ENCODE data around the gene ZNF524.
"Not testable (repeated sequence)": the region's sequence is repeated elsewhere in the genome, so short reads cannot be mapped to it uniquely, and the experiment has no call there.

ZNF524 gene

GRCh38 chr19:55599842-55600661 lies at the start of gene ZNF524:
TSS of gene ZNF524 (plus strand) at chr19:55600288. CDS start at chr19:55602113, 1,825 bp downstream.
- peak; percentile 73 to 74 for DNase-seq (ENCODE audit: low read depth in 2 of 2)

DNA sequence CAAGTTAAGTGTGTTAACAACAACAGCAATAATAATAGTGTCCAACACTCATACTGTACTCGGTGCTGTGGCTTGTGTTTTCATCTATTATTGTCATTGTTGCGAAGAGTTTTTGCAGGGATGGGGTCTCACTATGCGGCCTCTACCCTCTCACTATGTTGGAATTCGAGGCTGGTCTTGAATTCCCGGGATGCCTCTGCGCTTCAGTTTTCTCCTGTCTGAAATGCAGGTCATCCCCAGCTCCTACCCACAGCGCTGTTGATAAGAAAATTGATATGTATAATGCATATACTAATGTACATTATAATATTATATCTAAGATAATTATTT lies 49.8 kb upstream of the ZNF524 start:
- no peak for DNase-seq (ENCODE audit: low read depth in 2 of 2)

- DNase-seq (ENCODE audit: low read depth in 2 of 2), result no peak
Measured at GRCh38 chr19:55552206-55552605, 47.9 kb upstream of the ZNF524 start.

- DNase-seq (ENCODE audit: low read depth in 2 of 2), result no peak
Measured at GRCh38 chr19:55552620-55553019, 47.5 kb upstream of the ZNF524 start.

- DNase-seq (ENCODE audit: low read depth in 2 of 2), result no peak
Measured at GRCh38 chr19:55553217-55554182, 46.6 kb upstream of the ZNF524 start.

DNA sequence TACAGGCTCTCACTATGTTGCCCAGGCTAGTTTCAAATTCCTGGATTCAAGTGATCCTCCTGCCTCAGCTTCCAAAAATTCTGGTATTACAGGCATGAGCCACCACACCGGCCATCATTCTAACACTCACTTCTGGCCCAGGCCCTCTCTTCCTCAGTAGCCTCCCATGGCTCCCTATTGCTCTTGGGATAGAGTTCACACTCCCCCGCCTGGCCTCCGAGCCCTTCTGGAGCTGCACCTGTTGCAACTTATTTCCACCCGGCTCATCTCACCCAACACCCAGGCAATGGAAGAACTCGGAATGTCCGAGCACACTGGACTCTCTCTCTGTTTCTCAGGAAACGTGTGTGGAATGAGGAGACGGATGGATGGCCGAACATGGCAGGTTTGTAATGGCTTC lies 45.8 kb upstream of the ZNF524 start:
- DNase-seq (ENCODE audit: low read depth in 2 of 2), result no peak

DNA sequence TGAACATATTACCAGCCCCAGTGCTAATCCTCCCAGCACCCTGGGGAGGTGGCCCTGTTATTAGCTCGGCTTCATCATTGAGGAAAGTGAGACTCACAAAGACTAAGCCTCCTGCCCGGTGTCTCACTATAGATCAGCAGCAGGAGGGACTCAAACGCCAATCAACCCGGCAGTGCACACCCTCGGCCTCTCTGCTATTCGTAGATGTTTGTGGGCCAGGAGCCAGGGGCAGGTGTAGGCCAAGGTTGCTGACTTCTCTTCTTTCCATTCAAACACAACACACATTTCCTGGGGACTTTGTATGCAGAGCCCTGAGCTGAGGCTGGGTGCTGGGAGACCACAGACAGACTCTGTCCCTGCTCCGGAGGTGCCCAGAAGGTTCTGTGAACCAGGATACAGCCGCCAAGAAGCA lies 45.3 kb upstream of the ZNF524 start:
- no peak for DNase-seq (ENCODE audit: low read depth in 2 of 2)

DNA sequence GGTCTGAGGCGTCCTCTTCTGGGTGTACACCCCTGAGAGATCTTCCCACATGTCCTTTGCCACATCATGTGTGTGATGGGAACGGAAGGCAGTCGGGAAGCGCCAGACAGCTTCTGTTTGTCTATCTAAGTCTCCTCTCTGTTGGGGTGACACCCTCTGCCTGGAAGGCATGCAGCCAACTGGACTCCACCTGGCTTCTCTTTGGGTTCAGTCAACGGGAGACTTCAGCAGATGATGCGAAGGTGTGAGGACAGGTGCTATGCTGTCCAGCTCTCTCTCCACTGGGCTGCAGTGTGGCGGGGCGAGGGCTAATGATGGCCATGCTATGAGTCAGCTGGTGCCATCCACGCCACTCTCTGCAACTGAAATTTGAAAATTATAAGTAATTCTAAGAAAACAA lies 40.4 kb upstream of the ZNF524 start:
- DNase-seq (ENCODE audit: low read depth in 2 of 2), result no peak

GRCh38 chr19:55563261-55563690 lies 36.8 kb upstream of the ZNF524 start:
- DNase-seq (ENCODE audit: low read depth in 2 of 2), result no peak

- no peak for DNase-seq (ENCODE audit: low read depth in 2 of 2)
Measured at GRCh38 chr19:55566823-55567222, 33.3 kb upstream of the ZNF524 start.

DNA sequence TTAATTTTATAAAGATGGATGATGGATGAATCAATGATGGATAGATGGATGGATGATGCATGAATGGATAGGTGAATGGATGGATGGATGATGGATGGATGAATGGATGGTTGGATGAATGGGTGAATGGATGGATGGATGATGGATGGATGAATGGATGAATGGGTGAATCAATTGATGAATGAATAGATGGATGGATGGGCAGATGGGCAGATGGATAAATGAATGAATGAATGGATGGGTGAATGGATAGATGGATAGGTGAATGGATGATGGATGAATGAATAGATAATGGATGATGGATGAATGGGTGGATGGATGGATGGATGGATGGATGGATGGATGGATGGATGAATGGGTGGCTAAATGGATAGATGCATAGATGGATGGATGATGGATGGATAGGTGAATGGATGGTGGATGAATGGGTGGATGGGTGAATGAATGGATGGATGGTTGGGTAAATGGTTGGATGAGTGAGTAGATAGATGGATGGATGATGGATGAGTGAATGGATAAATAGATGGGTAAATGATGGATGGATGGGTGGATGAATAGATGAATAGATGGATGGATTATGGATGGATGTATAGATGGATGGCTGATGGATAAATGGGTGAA lies 32.3 kb upstream of the ZNF524 start:
- DNase-seq (ENCODE audit: low read depth in 2 of 2), result no peak

GRCh38 chr19:55569477-55569876 lies 30.6 kb upstream of the ZNF524 start:
- DNase-seq (ENCODE audit: low read depth in 2 of 2), result not testable (repeated sequence)

GRCh38 chr19:55573929-55574328 lies 26.2 kb upstream of the ZNF524 start:
- not testable (repeated sequence) for DNase-seq (ENCODE audit: low read depth in 2 of 2)

- no peak for DNase-seq (ENCODE audit: low read depth in 2 of 2)
Measured at GRCh38 chr19:55576746-55577145, 23.3 kb upstream of the ZNF524 start.

GRCh38 chr19:55578031-55578760 lies 21.9 kb upstream of the ZNF524 start:
- no peak for DNase-seq (ENCODE audit: low read depth in 2 of 2)

DNA sequence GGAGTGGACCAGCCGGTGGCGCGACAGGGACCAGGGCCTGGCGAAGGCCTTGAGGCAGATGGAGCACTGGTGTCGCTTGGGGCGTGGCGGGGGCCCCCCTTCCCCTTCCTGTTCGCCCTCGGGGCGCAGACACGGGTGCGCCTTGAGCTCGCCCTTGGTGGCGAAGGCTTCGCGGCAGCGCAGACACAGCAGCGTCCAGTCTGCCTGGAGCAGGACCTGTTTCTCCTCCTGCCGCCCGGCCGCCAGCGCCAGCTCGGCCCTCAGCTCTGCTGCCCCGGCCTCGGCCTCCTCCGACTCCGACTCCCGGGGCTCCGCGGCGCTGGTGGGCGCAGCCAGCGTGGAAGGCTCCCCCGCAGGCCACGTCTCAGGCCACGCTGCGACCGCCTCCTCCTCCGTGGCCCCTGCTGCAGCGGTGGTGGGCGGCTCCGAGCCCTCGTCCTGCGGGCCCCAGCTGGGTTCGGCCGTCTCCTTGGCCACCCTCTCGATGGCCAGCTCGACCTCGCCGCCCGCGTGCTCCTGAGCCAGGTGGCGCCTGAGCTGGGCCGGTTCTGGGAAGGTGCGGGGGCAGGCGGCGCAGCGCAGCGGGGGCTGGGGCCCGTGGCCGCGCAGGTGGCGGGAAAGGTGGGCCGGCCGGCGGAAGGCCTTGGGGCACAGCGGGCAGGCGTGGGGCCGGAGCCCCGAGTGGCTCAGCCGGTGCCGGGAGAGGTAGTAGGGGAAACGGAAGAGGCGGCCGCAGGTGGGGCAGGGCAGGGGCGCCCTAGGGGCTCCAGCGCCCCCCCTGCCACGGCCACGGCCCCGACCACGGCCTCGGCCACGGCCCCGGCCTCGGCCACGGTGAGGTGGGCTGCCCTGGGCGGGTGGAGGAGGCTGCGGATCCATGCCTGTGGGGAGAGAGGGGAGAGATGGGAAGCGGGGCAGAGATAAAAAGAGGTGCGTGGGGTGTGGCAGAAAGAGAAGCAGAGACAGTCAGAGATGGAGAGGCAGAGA lies 21.0 kb upstream of the ZNF524 start:
- DNase-seq (ENCODE audit: low read depth in 2 of 2), result no peak

- no peak for DNase-seq (ENCODE audit: low read depth in 2 of 2)
Measured at GRCh38 chr19:55579766-55580621, 20.1 kb upstream of the ZNF524 start.

GRCh38 chr19:55580628-55581144 lies 19.4 kb upstream of the ZNF524 start, which contains the start of gene ZNF579:
TSS of gene ZNF579 (minus strand) at chr19:55580848. CDS start at chr19:55579639, 1,209 bp downstream.
- DNase-seq (ENCODE audit: low read depth in 2 of 2), result peak; percentile 75 to 77

All from activated CD4-positive, alpha-beta T cell treated with anti-CD3 and anti-CD28 coated beads for 24 hours (primary cell).